ENCODE measurements around the gene NSMCE3. TPM values are rescaled to one million over a fixed set of nuclear protein-coding genes. Genes with fewer than 3 reads are reported as not detected.

Gene NSMCE3
- total and polyA plus RNA-seq, 9 of the 15 experiments (the other 6 are each of a cell fraction or from before 2014, with no cell fraction given): 0.92 to 8.4 (median 5.4) TPM

- BruUV-seq (replicated peaks): no TSS peak
- FAIRE-seq (no peak), ATAC-seq (no peak), DNase-seq (ENCODE audit: extremely low read depth in 1 of 4, low spot score in 3 of 4) (no peak)
- Histone ChIP-seq H3K79me2 (ENCODE audit: control insufficient read depth, insufficient read depth, low read length) (no peaks in the 10 kb centered on the region), H3K27ac (ENCODE audit: extremely low read depth, low read depth, low read length) (no peak overlapping the region), H3K9ac (ENCODE audit: insufficient read depth in 1 of 2, low read depth in 2 of 2, low read length in 2 of 2) (no peak overlapping the region), H3K27me3 (ENCODE audit: control insufficient read depth in 2 of 2, insufficient read depth in 2 of 2, low read length in 2 of 2) (peaks cover 17 to 19% of the 10 kb centered on the region in 2 experiments), H3K4me3 (no peak overlapping the region), H3K4me1 (replicated peaks in 1 of 2; ENCODE audit: control insufficient read depth in 2 of 2, insufficient read depth in 2 of 2, low read length in 2 of 2) (no peaks in the 10 kb centered on the region), H3K36me3 (ENCODE audit: control insufficient read depth, insufficient read depth, low read length) (no peaks in the 10 kb centered on the region), H3K9me3 (replicated peaks; ENCODE audit: control insufficient read depth, insufficient read depth, low read depth, low read length) (no peaks in the 10 kb centered on the region), H4K20me1 (replicated peaks; ENCODE audit: control insufficient read depth, insufficient read depth, low read length) (no peaks in the 10 kb centered on the region), H3K9me1 (ENCODE audit: control insufficient read depth, insufficient read depth, low read length) (no peaks in the 10 kb centered on the region), H2AFZ (ENCODE audit: low read depth, low read length) (no peak overlapping the region), H3K4me2 (ENCODE audit: insufficient read depth, low read length) (no peak overlapping the region)
- 1% methylated on average over 4 of the region's 4 CpGs for WGBS (ENCODE audit: insufficient coverage, low coverage, missing lambda C conversion rate)
- intact Hi-C loops (cut with micrococcal nuclease) (no loop called here), in situ Hi-C loops (cut with MboI) (no loop called here)
- CTCF ChIA-PET (ENCODE audit: low intra/inter-chr PET ratio): no interaction called here
- POLR2A ChIA-PET: no interaction called here
- TF ChIP-seq CBFA2T2 (conservative IDR thresholded peaks at IDR 0.05) (no peak), HNRNPUL1 (IDR thresholded peaks at IDR 0.05; ENCODE audit: low read length) (no peak), HCFC1 (IDR thresholded peaks at IDR 0.05; ENCODE audit: low read depth, low read length) (no peak), PPARD (CRISPR knock-in tag; IDR thresholded peaks at IDR 0.05) (no peak), ZNF766 (CRISPR knock-in tag; conservative IDR thresholded peaks at IDR 0.05) (no peak), POLR2A (conservative IDR thresholded peaks at IDR 0.05) (no peak), ZC3H8 (IDR thresholded peaks at IDR 0.05) (no peak), PRDM10 (IDR thresholded peaks at IDR 0.05; ENCODE audit: partially characterized antibody) (no peak), ZNF24 (IDR thresholded peaks at IDR 0.05) (no peak), NCOA4 (IDR thresholded peaks at IDR 0.05; ENCODE audit: partially characterized antibody) (no peak), GABPA (tag; conservative IDR thresholded peaks at IDR 0.05; ENCODE audit: low read depth) (no peak)
These were observed 25.5 kb downstream of the NSMCE3 start for GRCh38 chr15:29244123-29244522.

All from K562 (cell line).